ENCODE measurements around the gene DYSF. TPM values are rescaled to one million over a fixed set of nuclear protein-coding genes. Genes with fewer than 3 reads are reported as not detected.

Gene DYSF
- total and polyA plus RNA-seq, 2 donors (not counting 3 experiments of a cell fraction or from before 2014, with no cell fraction given), result 50.9 to 152 TPM

DNA sequence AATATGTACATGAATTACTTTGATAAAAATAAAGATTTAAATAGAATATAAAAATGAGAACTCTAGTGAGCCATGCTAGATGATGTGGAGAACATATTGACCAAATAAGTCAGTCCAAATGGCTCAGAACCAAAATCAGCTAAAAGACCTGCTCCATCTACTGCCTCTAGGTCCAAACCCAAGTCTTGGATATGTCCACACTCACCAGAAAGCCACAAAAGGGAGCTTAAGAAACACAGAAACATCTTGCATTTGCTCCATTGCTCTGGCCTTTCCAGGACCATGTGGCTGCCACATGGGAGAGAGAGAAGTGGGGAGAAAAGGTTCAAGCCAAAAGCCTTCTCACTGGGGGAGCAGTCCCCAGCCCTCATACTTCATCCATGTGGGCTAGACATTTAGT is 272.5 kb downstream of the DYSF start:
- ChIA-PET POLR2A (no interaction called here), CTCF (no interaction called here)
- Histone ChIP-seq H4K20me1 (replicated peaks; ENCODE audit: control insufficient read depth, extremely low read depth, insufficient read depth, low read length) (no peaks in the 10 kb centered on the region), H3K4me3 (replicated peaks in 1 of 3; ENCODE audit: insufficient read depth in 1 of 3, low read depth in 1 of 3, low read length in 3 of 3) (no peak overlapping the region), H3K9ac (replicated peaks; ENCODE audit: extremely low read depth, insufficient read depth, low read length) (no peak overlapping the region), H3K27me3 (ENCODE audit: control insufficient read depth in 2 of 2, insufficient read depth in 2 of 2, low read length in 2 of 2) (peaks cover 10 to 14% of the 10 kb centered on the region in 2 experiments), H3K79me2 (ENCODE audit: control insufficient read depth, insufficient read depth, low read length) (no peaks in the 10 kb centered on the region), H3K4me2 (ENCODE audit: insufficient read depth, low read length) (no peak overlapping the region), H2AFZ (ENCODE audit: low read depth, low read length) (no peak overlapping the region), H3K9me3 (replicated peaks; ENCODE audit: control insufficient read depth, insufficient read depth, low read length) (no peaks in the 10 kb centered on the region), H3K4me1 (ENCODE audit: control insufficient read depth, extremely low read depth, insufficient read depth, low read length) (no peaks in the 10 kb centered on the region), H3K27ac (ENCODE audit: insufficient read depth, low read depth, low read length) (no peak overlapping the region), H3K36me3 (ENCODE audit: control insufficient read depth in 2 of 2, extremely low read depth in 1 of 2, insufficient read depth in 2 of 2, low read length in 2 of 2) (no peaks in the 10 kb centered on the region), H3K9me1 (replicated peaks; ENCODE audit: control insufficient read depth, extremely low read depth, insufficient read depth, low read length) (no peaks in the 10 kb centered on the region)
- no peak for FAIRE-seq
- dilution Hi-C loops (cut with MboI; ENCODE audit: extremely low pct_ligation_motif_present, low sequenced_read_pairs) (no loop called here), intact Hi-C loops (cut with micrococcal nuclease) (no loop called here)
- no TSS peak for BruUV-seq (replicated peaks)
- DNase-seq (ENCODE audit: low read depth, low spot score), result no peak
- TF ChIP-seq JUN (IDR thresholded peaks at IDR 0.05; ENCODE audit: borderline replicate concordance, insufficient read depth, insufficient read length, low read depth) (no peak), EZH2 (IDR thresholded peaks at IDR 0.05; ENCODE audit: borderline replicate concordance, low read depth, low read length, severe bottlenecking) (no peak), POLR2AphosphoS5 (IDR thresholded peaks at IDR 0.05; ENCODE audit: insufficient read depth, low read depth, low read length) (no peak), GATA2 (IDR thresholded peaks at IDR 0.05; ENCODE audit: insufficient read depth, insufficient read length, low read depth, low read length) (no peak), FOS (IDR thresholded peaks at IDR 0.05; ENCODE audit: borderline replicate concordance, insufficient read depth, low read length) (no peak), MYC (IDR thresholded peaks at IDR 0.05; ENCODE audit: low read depth, low read length) (no peak), POLR2A (IDR thresholded peaks at IDR 0.05; ENCODE audit: low read depth, low read length) (no peak)
- TF ChIP-seq, protein P1, sequence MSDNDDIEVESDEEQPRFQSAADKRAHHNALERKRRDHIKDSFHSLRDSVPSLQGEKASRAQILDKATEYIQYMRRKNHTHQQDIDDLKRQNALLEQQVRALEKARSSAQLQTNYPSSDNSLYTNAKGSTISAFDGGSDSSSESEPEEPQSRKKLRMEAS (IDR thresholded peaks at IDR 0.05; ENCODE audit: insufficient read depth, insufficient read length), result no peak
- TF ChIP-seq, protein P2, sequence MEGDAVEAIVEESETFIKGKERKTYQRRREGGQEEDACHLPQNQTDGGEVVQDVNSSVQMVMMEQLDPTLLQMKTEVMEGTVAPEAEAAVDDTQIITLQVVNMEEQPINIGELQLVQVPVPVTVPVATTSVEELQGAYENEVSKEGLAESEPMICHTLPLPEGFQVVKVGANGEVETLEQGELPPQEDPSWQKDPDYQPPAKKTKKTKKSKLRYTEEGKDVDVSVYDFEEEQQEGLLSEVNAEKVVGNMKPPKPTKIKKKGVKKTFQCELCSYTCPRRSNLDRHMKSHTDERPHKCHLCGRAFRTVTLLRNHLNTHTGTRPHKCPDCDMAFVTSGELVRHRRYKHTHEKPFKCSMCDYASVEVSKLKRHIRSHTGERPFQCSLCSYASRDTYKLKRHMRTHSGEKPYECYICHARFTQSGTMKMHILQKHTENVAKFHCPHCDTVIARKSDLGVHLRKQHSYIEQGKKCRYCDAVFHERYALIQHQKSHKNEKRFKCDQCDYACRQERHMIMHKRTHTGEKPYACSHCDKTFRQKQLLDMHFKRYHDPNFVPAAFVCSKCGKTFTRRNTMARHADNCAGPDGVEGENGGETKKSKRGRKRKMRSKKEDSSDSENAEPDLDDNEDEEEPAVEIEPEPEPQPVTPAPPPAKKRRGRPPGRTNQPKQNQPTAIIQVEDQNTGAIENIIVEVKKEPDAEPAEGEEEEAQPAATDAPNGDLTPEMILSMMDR (IDR thresholded peaks at IDR 0.05; ENCODE audit: extremely low read depth in 1 of 2, insufficient read depth in 1 of 2, low read depth in 1 of 2, low read length in 2 of 2), result no peak

All from endothelial cell of umbilical vein (primary cell).